ENCODE results near the gene KIF1C.

The KIF1C gene

DNA sequence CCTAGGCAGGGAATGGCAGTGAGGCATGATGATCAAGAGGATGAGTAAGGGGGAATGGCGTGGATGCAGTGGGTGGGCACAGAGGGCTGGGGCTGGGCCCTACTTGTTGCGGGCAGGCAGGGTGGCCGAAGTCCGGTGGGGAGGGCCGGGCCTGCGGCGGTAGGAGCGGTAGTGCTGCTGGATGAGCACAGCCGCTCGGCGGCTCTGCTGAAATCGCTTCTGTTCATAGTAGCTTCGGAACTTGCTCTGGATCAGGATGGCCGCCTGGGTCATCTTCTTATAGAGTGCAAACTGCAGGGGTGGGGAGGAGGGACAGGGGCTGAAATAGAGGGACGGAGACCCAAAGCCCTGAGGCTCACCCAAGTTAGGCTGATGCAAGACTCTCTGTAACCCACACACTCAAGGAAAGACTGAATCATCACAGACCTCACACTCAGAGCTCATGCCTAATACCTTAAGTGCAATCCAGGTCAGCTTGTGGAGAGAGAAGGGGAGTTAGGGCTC lies 28.7 kb upstream of the KIF1C start:
- peaks cover 3% of the 10 kb centered on the region; the same call in 1 of the 2 replicates for H3K9me3 ChIP-seq (ENCODE audit: control insufficient read depth, insufficient read depth, low read depth, low read length)
- ChIA-PET CTCF (interaction anchor here (0.5 to 3.1 kb wide), 6 partner anchors 11 to 60 kb away, joined by 3 to 19 read pairs (median 4); partner anchors contain the start of genes CAMTA2 and SLC25A11), POLR2A (interaction anchor here (3.6 to 11.3 kb wide), 3 partner anchors 18 to 29 kb away, joined by 40 to 358 read pairs (median 106); partner anchors contain the start of genes CAMTA2, ENO3, PFN1 and RNF167)
- peaks cover 33 to 54% of the 10 kb centered on the region in 2 experiments for H3K36me3 ChIP-seq (ENCODE audit: control insufficient read depth in 2 of 2, insufficient read depth in 1 of 2, low read length in 2 of 2)
- peak overlapping the region; percentile 89 for H3K27ac ChIP-seq (ENCODE audit: extremely low read depth, low read depth, low read length)
- H3K4me3 ChIP-seq (ENCODE audit: low read depth, low read length), result no peak overlapping the region
- H3K4me1 ChIP-seq (ENCODE audit: control insufficient read depth, insufficient read depth, low read length), result peaks cover 15% of the 10 kb centered on the region
- no peak for TF ChIP-seq MYNN (tag by site-specific recombination; IDR thresholded peaks at IDR 0.05; ENCODE audit: borderline replicate concordance)
- TF ChIP-seq ZNF777 (tag by site-specific recombination; IDR thresholded peaks at IDR 0.05; ENCODE audit: borderline replicate concordance), result no peak
- peak; percentile 33; the same call in 1 of the 2 replicates for TF ChIP-seq ZNF660 (tag by site-specific recombination; IDR thresholded peaks at IDR 0.05)
- 0 out of 2 replicates have a peak, but pooled peaks have one; percentile 30 for TF ChIP-seq ZFP69B (tag by site-specific recombination; IDR thresholded peaks at IDR 0.05)
- peak; percentile 26; the same call in 1 of the 2 replicates for TF ChIP-seq ZEB2 (tag by site-specific recombination; IDR thresholded peaks at IDR 0.05)
- TF ChIP-seq ZNF398 (tag by site-specific recombination; IDR thresholded peaks at IDR 0.05), result peak; percentile 25; the same call in 1 of the 2 replicates
- 0 out of 2 replicates have a peak, but pooled peaks have one; percentile 24 for TF ChIP-seq ZNF558 (tag by site-specific recombination; IDR thresholded peaks at IDR 0.05)
- peak; percentile 29; the same call in 1 of the 2 replicates for TF ChIP-seq ZNF394 (tag by site-specific recombination; IDR thresholded peaks at IDR 0.05; ENCODE audit: borderline replicate concordance)
- no peak for TF ChIP-seq ZBTB21 (tag by site-specific recombination; IDR thresholded peaks at IDR 0.05)
- TF ChIP-seq ZNF175 (tag by site-specific recombination; IDR thresholded peaks at IDR 0.05), result no peak
- no peak for TF ChIP-seq ZNF133 (tag by site-specific recombination; IDR thresholded peaks at IDR 0.05)
- no peak for TF ChIP-seq ZNF311 (tag by site-specific recombination; IDR thresholded peaks at IDR 0.05; ENCODE audit: borderline replicate concordance)
- peak; percentile 57 for TF ChIP-seq ZBTB17 (tag by site-specific recombination; IDR thresholded peaks at IDR 0.05)
- TF ChIP-seq ZNF16 (tag by site-specific recombination; IDR thresholded peaks at IDR 0.05; ENCODE audit: low read depth), result no peak
- TF ChIP-seq ZNF692 (tag by site-specific recombination; IDR thresholded peaks at IDR 0.05), result 0 out of 2 replicates have a peak, but pooled peaks have one; percentile 16
- TF ChIP-seq, protein P1, sequence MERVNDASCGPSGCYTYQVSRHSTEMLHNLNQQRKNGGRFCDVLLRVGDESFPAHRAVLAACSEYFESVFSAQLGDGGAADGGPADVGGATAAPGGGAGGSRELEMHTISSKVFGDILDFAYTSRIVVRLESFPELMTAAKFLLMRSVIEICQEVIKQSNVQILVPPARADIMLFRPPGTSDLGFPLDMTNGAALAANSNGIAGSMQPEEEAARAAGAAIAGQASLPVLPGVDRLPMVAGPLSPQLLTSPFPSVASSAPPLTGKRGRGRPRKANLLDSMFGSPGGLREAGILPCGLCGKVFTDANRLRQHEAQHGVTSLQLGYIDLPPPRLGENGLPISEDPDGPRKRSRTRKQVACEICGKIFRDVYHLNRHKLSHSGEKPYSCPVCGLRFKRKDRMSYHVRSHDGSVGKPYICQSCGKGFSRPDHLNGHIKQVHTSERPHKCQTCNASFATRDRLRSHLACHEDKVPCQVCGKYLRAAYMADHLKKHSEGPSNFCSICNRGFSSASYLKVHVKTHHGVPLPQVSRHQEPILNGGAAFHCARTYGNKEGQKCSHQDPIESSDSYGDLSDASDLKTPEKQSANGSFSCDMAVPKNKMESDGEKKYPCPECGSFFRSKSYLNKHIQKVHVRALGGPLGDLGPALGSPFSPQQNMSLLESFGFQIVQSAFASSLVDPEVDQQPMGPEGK (tag by site-specific recombination; IDR thresholded peaks at IDR 0.05), result peak; percentile 65
- 0 out of 2 replicates have a peak, but pooled peaks have one; percentile 52 for TF ChIP-seq ZNF324 (tag by site-specific recombination; IDR thresholded peaks at IDR 0.05)
- TF ChIP-seq, protein P2, sequence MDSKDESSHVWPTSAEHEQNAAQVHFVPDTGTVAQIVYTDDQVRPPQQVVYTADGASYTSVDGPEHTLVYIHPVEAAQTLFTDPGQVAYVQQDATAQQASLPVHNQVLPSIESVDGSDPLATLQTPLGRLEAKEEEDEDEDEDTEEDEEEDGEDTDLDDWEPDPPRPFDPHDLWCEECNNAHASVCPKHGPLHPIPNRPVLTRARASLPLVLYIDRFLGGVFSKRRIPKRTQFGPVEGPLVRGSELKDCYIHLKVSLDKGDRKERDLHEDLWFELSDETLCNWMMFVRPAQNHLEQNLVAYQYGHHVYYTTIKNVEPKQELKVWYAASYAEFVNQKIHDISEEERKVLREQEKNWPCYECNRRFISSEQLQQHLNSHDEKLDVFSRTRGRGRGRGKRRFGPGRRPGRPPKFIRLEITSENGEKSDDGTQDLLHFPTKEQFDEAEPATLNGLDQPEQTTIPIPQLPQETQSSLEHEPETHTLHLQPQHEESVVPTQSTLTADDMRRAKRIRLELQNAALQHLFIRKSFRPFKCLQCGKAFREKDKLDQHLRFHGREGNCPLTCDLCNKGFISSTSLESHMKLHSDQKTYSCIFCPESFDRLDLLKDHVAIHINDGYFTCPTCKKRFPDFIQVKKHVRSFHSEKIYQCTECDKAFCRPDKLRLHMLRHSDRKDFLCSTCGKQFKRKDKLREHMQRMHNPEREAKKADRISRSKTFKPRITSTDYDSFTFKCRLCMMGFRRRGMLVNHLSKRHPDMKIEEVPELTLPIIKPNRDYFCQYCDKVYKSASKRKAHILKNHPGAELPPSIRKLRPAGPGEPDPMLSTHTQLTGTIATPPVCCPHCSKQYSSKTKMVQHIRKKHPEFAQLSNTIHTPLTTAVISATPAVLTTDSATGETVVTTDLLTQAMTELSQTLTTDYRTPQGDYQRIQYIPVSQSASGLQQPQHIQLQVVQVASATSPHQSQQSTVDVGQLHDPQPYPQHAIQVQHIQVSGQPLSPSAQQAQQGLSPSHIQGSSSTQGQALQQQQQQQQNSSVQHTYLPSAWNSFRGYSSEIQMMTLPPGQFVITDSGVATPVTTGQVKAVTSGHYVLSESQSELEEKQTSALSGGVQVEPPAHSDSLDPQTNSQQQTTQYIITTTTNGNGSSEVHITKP (tag by site-specific recombination; IDR thresholded peaks at IDR 0.05), result no peak
- TF ChIP-seq ZNF292 (tag by site-specific recombination; IDR thresholded peaks at IDR 0.05; ENCODE audit: borderline replicate concordance, low read depth), result no peak
- TF ChIP-seq ZNF140 (tag by site-specific recombination; IDR thresholded peaks at IDR 0.05), result no peak
- no peak for TF ChIP-seq MEIS1 (CRISPR knock-in tag; IDR thresholded peaks at IDR 0.05; ENCODE audit: borderline replicate concordance)
- no peak for TF ChIP-seq ZNF148 (tag by site-specific recombination; IDR thresholded peaks at IDR 0.05; ENCODE audit: borderline replicate concordance)
- TF ChIP-seq ZNF449 (tag by site-specific recombination; IDR thresholded peaks at IDR 0.05), result no peak
- no peak for TF ChIP-seq ZNF768 (tag by site-specific recombination; IDR thresholded peaks at IDR 0.05)
